HG03378 (cell line): ENCODE data around the gene ELAVL4.

ENCODE experiments used
- ATAC-seq: cut with Tn5 transposase; IDR thresholded peaks from one replicate; pipeline ENCODE4 v1.9.1; 2021; ENCODE audit warnings: mild to moderate bottlenecking, moderate library complexity; ENCODE audit not compliant: unreplicated experiment

ELAVL4 gene

GRCh38 chr1:50108497-50109059 is at the start of gene ELAVL4:
Gene ELAVL4 (plus strand): TSS chr1:50108920. CDS start chr1:50109190, 270 bp downstream.
- no peak for ATAC-seq

- no peak for ATAC-seq
These were observed 48.4 kb upstream of the ELAVL4 start for GRCh38 chr1:50060279-50060678.

GRCh38 chr1:50066806-50067205 is 41.9 kb upstream of the ELAVL4 start:
- no peak for ATAC-seq

- ATAC-seq, result no peak
These were observed 33.8 kb upstream of the ELAVL4 start for GRCh38 chr1:50074931-50075330.

GRCh38 chr1:50077273-50077672 is 31.4 kb upstream of the ELAVL4 start:
- no peak for ATAC-seq

GRCh38 chr1:50080904-50081586 is 27.7 kb upstream of the ELAVL4 start:
- no peak for ATAC-seq

- ATAC-seq, result no peak
These were observed 24.3 kb upstream of the ELAVL4 start for GRCh38 chr1:50084389-50084788.

- ATAC-seq, result no peak
These were observed 17.7 kb upstream of the ELAVL4 start for GRCh38 chr1:50091068-50091467.

- ATAC-seq, result no peak
These were observed 13.0 kb upstream of the ELAVL4 start for GRCh38 chr1:50095716-50096115.

GRCh38 chr1:50097021-50097679 is 11.6 kb upstream of the ELAVL4 start:
- ATAC-seq, result no peak

GRCh38 chr1:50097791-50098190 is 10.9 kb upstream of the ELAVL4 start:
- ATAC-seq, result no peak

- ATAC-seq, result no peak
These were observed 10.1 kb upstream of the ELAVL4 start for GRCh38 chr1:50098591-50099021.

- no peak for ATAC-seq
These were observed 9.1 kb upstream of the ELAVL4 start for GRCh38 chr1:50099654-50100053.

- no peak for ATAC-seq
These were observed 5.1 kb upstream of the ELAVL4 start for GRCh38 chr1:50103615-50104081.

- ATAC-seq, result no peak
These were observed 3.3 kb upstream of the ELAVL4 start for GRCh38 chr1:50105433-50105832.

- ATAC-seq, result no peak
These were observed 2.5 kb upstream of the ELAVL4 start for GRCh38 chr1:50106095-50106761.

GRCh38 chr1:50109116-50109515 is 396 bp downstream of the ELAVL4 start:
- ATAC-seq, result no peak

GRCh38 chr1:50109647-50110075 is 941 bp downstream of the ELAVL4 start:
- ATAC-seq, result no peak

- no peak for ATAC-seq
These were observed 1.4 kb downstream of the ELAVL4 start for GRCh38 chr1:50110151-50110550.

- ATAC-seq, result no peak
These were observed 1.9 kb downstream of the ELAVL4 start for GRCh38 chr1:50110656-50111055.

- ATAC-seq, result no peak
These were observed 2.8 kb downstream of the ELAVL4 start for GRCh38 chr1:50111503-50111902.

- no peak for ATAC-seq
These were observed 3.5 kb downstream of the ELAVL4 start for GRCh38 chr1:50112193-50112592.
